H7 (cell line): ENCODE data around the gene CACNA1B. TPM values are rescaled to one million over a fixed set of nuclear protein-coding genes. Genes with fewer than 3 reads are reported as not detected.
"Not testable (repeated sequence)": the region's sequence is repeated elsewhere in the genome, so short reads cannot be mapped to it uniquely, and the experiment has no call there.

ENCODE experiments used
- DNase-seq: peaks from one replicate; pipeline ENCODE4 v3.0.0; 2012
- H3K27me3 ChIP-seq: 2 replicates; pipeline ENCODE4 v1.6.0; 2011; ENCODE audit warnings: mild to moderate bottlenecking, low read length; ENCODE audit not compliant: control insufficient read depth, insufficient read depth
- H3K36me3 ChIP-seq: replicated peaks from 2 replicates; pipeline ENCODE4 v1.5.1; 2011; ENCODE audit warnings: low read length; ENCODE audit not compliant: control insufficient read depth, insufficient read depth
- H3K4me3 ChIP-seq: 2 replicates; pipeline ENCODE4 v1.5.1; 2011; ENCODE audit warnings: low read depth, mild to moderate bottlenecking, control low read depth, low read length, moderate library complexity; ENCODE audit not compliant: insufficient read depth
- total RNA-seq: library from RNA; depleted of rRNA; stranded (reverse); fragments of >200 nt; shearing (Covaris generic); gene quantifications from 2 replicates; pipeline ENCODE4 v1.2.3, GENCODE V29; 2014

CACNA1B gene
- total RNA-seq, 1 experiment from 2014 or later = 1.4 TPM

DNA sequence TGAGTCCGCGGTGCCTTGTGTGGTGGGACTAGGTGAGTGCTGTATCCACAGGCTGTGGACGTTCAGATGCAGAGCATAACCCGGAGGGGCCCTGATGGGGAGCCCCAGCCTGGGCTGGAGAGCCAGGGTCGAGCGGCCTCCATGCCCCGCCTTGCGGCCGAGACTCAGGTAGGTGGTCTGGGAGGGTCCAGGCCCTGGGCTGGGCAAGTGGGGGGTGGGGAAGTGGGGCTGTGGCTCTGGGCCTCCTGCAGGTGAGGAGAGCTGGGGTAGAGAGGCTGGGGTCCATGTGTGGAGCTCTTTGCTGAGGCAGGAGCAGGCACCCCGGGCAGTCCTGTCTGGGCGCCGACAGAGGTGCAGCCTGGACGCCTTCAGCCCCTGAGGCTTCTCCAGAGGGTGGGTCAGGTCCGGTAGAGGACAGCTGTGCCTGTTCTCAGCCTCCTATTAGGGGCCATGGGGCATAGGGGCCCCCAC is 241.1 kb downstream of the CACNA1B start:
- H3K27me3 ChIP-seq = no peaks in the 10 kb centered on the region
- H3K4me3 ChIP-seq = no peak overlapping the region
- no peaks in the 10 kb centered on the region for H3K36me3 ChIP-seq
- no peak for DNase-seq

DNA sequence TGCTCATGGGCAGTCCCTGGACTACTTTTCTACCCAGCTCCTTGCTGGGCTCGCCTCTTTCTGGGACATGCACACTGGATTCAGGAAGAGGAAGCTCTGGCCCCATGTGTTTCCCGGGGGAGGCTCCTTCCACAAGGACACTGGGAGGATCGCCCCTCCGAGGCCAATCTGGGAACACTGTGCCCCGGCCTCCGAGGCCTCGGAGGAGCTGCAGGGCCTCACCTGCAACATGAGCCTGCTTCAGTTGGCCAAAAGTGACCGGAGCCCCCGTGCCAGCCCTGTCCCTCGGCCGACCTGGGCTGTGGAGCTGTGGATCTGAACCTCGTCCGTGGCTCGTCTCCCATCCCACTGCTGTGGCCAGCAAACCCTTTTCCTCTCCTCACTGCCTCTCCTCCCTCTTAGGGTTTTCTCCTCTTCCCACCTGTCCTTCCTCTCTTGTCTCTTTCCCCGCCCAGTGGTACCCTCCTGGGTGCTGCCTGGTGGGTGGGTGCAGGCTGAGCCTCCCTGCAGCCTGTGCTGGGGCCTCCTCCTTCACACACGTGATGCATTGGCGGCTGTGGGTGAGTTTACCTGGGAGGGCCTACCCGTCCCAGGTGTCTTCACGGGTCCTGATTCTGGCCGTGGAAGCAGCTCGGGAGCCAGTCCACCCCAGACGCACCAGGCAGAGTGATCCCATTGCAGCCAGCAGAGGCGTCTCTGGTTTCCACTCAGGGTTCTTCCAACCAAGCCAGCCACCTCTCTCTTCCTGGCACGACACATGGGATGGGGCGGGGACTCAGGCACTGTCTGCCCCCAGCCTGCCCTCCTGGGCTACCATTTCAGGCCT is 241.8 kb downstream of the CACNA1B start:
- Histone ChIP-seq H3K4me3 (no peak overlapping the region), H3K36me3 (no peaks in the 10 kb centered on the region), H3K27me3 (no peaks in the 10 kb centered on the region)
- DNase-seq = no peak

- DNase-seq = no peak
- H3K36me3 ChIP-seq = no peaks in the 10 kb centered on the region
- no peak overlapping the region for H3K4me3 ChIP-seq
- no peaks in the 10 kb centered on the region for H3K27me3 ChIP-seq
Observed at GRCh38 chr9:138120072-138120471, 242.5 kb downstream of the CACNA1B start.

GRCh38 chr9:138120511-138121437 is 243.2 kb downstream of the CACNA1B start:
- Histone ChIP-seq H3K27me3 (no peaks in the 10 kb centered on the region), H3K36me3 (no peaks in the 10 kb centered on the region), H3K4me3 (no peak overlapping the region)
- DNase-seq = no peak

DNA sequence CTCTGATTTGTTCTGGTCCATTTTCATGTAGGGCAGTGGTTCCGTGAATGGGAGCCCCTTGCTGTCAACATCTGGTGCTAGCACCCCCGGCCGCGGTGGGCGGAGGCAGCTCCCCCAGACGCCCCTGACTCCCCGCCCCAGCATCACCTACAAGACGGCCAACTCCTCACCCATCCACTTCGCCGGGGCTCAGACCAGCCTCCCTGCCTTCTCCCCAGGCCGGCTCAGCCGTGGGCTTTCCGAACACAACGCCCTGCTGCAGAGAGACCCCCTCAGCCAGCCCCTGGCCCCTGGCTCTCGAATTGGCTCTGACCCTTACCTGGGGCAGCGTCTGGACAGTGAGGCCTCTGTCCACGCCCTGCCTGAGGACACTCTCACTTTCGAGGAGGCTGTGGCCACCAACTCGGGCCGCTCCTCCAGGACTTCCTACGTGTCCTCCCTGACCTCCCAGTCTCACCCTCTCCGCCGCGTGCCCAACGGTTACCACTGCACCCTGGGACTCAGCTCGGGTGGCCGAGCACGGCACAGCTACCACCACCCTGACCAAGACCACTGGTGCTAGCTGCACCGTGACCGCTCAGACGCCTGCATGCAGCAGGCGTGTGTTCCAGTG is 244.0 kb downstream of the CACNA1B start:
- Histone ChIP-seq H3K36me3 (no peaks in the 10 kb centered on the region), H3K4me3 (no peak overlapping the region)
- no peak for DNase-seq

GRCh38 chr9:138122201-138122600 is 244.6 kb downstream of the CACNA1B start:
- DNase-seq = no peak
- H3K4me3 ChIP-seq = no peak overlapping the region
- H3K36me3 ChIP-seq = no peaks in the 10 kb centered on the region
- H3K27me3 ChIP-seq = no peaks in the 10 kb centered on the region

More for the DNA sequence above, 244.0 kb downstream of the CACNA1B start:
- H3K27me3 ChIP-seq = no peaks in the 10 kb centered on the region

DNA sequence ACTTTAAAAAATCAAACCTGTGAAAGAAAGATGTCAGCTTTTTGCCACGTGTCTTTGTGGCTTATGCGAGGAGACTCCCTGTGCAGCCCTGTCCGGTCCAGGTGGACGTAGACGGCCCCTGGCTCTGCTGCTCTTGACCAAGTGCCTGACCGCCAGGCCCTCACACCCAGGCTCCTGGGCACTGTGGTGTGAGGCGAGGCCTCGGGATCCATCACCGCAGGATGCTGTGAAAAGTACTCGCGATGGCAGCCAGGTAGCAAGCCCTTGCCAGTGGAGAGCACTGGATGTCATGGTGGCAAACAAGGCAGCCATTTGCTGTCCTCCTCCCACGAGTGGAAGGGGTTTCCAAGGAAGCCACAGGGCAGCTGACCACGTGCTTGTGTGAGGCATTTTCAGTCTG is 245.1 kb downstream of the CACNA1B start:
- DNase-seq = no peak
- no peaks in the 10 kb centered on the region for H3K36me3 ChIP-seq
- no peak overlapping the region for H3K4me3 ChIP-seq
- no peaks in the 10 kb centered on the region for H3K27me3 ChIP-seq

GRCh38 chr9:138123086-138123485 is 245.5 kb downstream of the CACNA1B start:
- H3K4me3 ChIP-seq = no peak overlapping the region
- no peaks in the 10 kb centered on the region for H3K27me3 ChIP-seq
- H3K36me3 ChIP-seq = no peaks in the 10 kb centered on the region
- no peak for DNase-seq

- not testable (repeated sequence) for H3K36me3 ChIP-seq, DNase-seq, H3K27me3 ChIP-seq, H3K4me3 ChIP-seq
Observed at GRCh38 chr9:138126090-138126857, 248.7 kb downstream of the CACNA1B start.

- H3K4me3 ChIP-seq, DNase-seq, H3K36me3 ChIP-seq, H3K27me3 ChIP-seq: not testable (repeated sequence)
Observed at GRCh38 chr9:138126858-138127584, 249.4 kb downstream of the CACNA1B start.

- not testable (repeated sequence) for DNase-seq, H3K27me3 ChIP-seq, H3K36me3 ChIP-seq, H3K4me3 ChIP-seq
Observed at GRCh38 chr9:138128027-138128426, 250.4 kb downstream of the CACNA1B start.

- DNase-seq, H3K27me3 ChIP-seq, H3K36me3 ChIP-seq, H3K4me3 ChIP-seq: not testable (repeated sequence)
Observed at GRCh38 chr9:138129318-138129717, 251.7 kb downstream of the CACNA1B start.

GRCh38 chr9:138132946-138133705 is 255.5 kb downstream of the CACNA1B start:
- not testable (repeated sequence) for H3K4me3 ChIP-seq

More at GRCh38 chr9:138132946-138133705, 255.5 kb downstream of the CACNA1B start:
- H3K36me3 ChIP-seq, H3K27me3 ChIP-seq, DNase-seq: not testable (repeated sequence)
